Osteoblast (primary cell): ENCODE data around the gene CELSR2. TPM values are rescaled to one million over a fixed set of nuclear protein-coding genes. Genes with fewer than 3 reads are reported as not detected.
A peak's percentile ranks its signal among the peaks of the same experiment; 100 is the strongest.
"Not testable (repeated sequence)": the region's sequence is repeated elsewhere in the genome, so short reads cannot be mapped to it uniquely, and the experiment has no call there.

Experiments
- DNase-seq: peaks from one replicate; pipeline ENCODE4 v3.0.0; 2011; ENCODE audit warnings: low spot score, mixed read lengths; ENCODE audit not compliant: insufficient read length; ENCODE audit errors: missing footprints
- H2AFZ ChIP-seq: 2 replicates; pipeline ENCODE4 v1.6.0; 2011; ENCODE audit warnings: mild to moderate bottlenecking, low read length
- H3K27ac ChIP-seq: 2 replicates; pipeline ENCODE4 v1.5.1; 2011; ENCODE audit warnings: mild to moderate bottlenecking, low read depth, low read length, moderate library complexity
- H3K27me3 ChIP-seq: 2 replicates; pipeline ENCODE4 v1.6.0; 2012; ENCODE audit warnings: mild to moderate bottlenecking, control low read depth, inconsistent platforms, low read length, moderate library complexity; ENCODE audit not compliant: insufficient read depth
- H3K36me3 ChIP-seq: 2 replicates; pipeline ENCODE4 v1.5.1; 2011; ENCODE audit warnings: mild to moderate bottlenecking, low read length, control low read depth, moderate library complexity; ENCODE audit not compliant: insufficient read depth
- H3K4me1 ChIP-seq: 2 replicates; pipeline ENCODE4 v1.5.1; 2011; ENCODE audit warnings: mild to moderate bottlenecking, low read length, control low read depth, moderate library complexity; ENCODE audit not compliant: insufficient read depth
- H3K4me2 ChIP-seq: 2 replicates; pipeline ENCODE4 v1.6.0; 2011; ENCODE audit warnings: mild to moderate bottlenecking, low read length; ENCODE audit not compliant: insufficient read depth
- H3K4me3 ChIP-seq: fragments of 200-600 bp; sonication (generic); 3 replicates; pipeline ENCODE4 v1.5.1; 2012; ENCODE audit warnings: mild to moderate bottlenecking, low read length, inconsistent platforms; ENCODE audit not compliant: insufficient read depth
- H3K79me2 ChIP-seq: 2 replicates; pipeline ENCODE4 v1.6.0; 2012; ENCODE audit warnings: mild to moderate bottlenecking, low read length, control low read depth, inconsistent platforms; ENCODE audit not compliant: insufficient read depth
- H3K9me3 ChIP-seq: 2 replicates; pipeline ENCODE4 v1.5.1; 2011; ENCODE audit warnings: low read depth, low read length, control low read depth
- H4K20me1 ChIP-seq: 2 replicates; pipeline ENCODE4 v1.6.0; 2012; ENCODE audit warnings: mild to moderate bottlenecking, low read length, control low read depth; ENCODE audit not compliant: insufficient read depth
- CTCF ChIP-seq: IDR thresholded peaks from 2 replicates; pipeline ENCODE4 v1.5.1; 2011; ENCODE audit warnings: mild to moderate bottlenecking, low read depth, low read length, moderate library complexity; ENCODE audit errors: extremely low read depth
- total RNA-seq: library from RNA; depleted of rRNA; stranded (reverse); fragments of >200 nt; gene quantifications from 2 replicates; pipeline ENCODE4 v1.2.3, GENCODE V29; 2012

CELSR2 gene
- total RNA-seq, 1 donor: 1.4 TPM

GRCh38 chr1:109214695-109215623 is 34.4 kb upstream of the CELSR2 start:
- TF ChIP-seq CTCF: no peak
- peaks cover 14% of the 10 kb centered on the region for H3K36me3 ChIP-seq
- peaks cover 21% of the 10 kb centered on the region for H3K4me1 ChIP-seq
- peaks cover 30% of the 10 kb centered on the region for H4K20me1 ChIP-seq
- peak overlapping the region; percentile 99 for H2AFZ ChIP-seq
- no peaks in the 10 kb centered on the region for H3K27me3 ChIP-seq
- peak overlapping the region; percentile 85 for H3K4me2 ChIP-seq
- peaks cover 58% of the 10 kb centered on the region for H3K79me2 ChIP-seq
- H3K27ac ChIP-seq: peak overlapping the region; percentile 93
- peak; percentile 82 for DNase-seq
- no peaks in the 10 kb centered on the region for H3K9me3 ChIP-seq
- peak overlapping the region; percentile 99 for H3K4me3 ChIP-seq

- Histone ChIP-seq H3K36me3 (peaks cover 18% of the 10 kb centered on the region), H3K27me3 (no peaks in the 10 kb centered on the region), H3K4me2 (no peak overlapping the region), H3K79me2 (peaks cover 75% of the 10 kb centered on the region), H3K4me1 (peaks cover 21% of the 10 kb centered on the region), H3K4me3 (no peak overlapping the region), H3K27ac (peak overlapping the region; percentile 2), H4K20me1 (peaks cover 42% of the 10 kb centered on the region), H2AFZ (no peak overlapping the region), H3K9me3 (no peaks in the 10 kb centered on the region)
- DNase-seq: no peak
- no peak for TF ChIP-seq CTCF
Measured at GRCh38 chr1:109216662-109217061, 32.7 kb upstream of the CELSR2 start.

GRCh38 chr1:109218516-109218915 is 30.8 kb upstream of the CELSR2 start:
- peaks cover 19% of the 10 kb centered on the region for H3K4me1 ChIP-seq
- H4K20me1 ChIP-seq: peaks cover 49% of the 10 kb centered on the region
- no peaks in the 10 kb centered on the region for H3K9me3 ChIP-seq
- H2AFZ ChIP-seq: no peak overlapping the region
- H3K27me3 ChIP-seq: no peaks in the 10 kb centered on the region
- H3K4me3 ChIP-seq: no peak overlapping the region
- H3K36me3 ChIP-seq: peaks cover 18% of the 10 kb centered on the region
- H3K79me2 ChIP-seq: peaks cover 92% of the 10 kb centered on the region
- no peak for TF ChIP-seq CTCF
- H3K4me2 ChIP-seq: no peak overlapping the region
- DNase-seq: no peak
- no peak overlapping the region for H3K27ac ChIP-seq

GRCh38 chr1:109221201-109221600 is 28.1 kb upstream of the CELSR2 start:
- not testable (repeated sequence) for H3K27ac ChIP-seq, H3K9me3 ChIP-seq, DNase-seq, H3K4me1 ChIP-seq, H3K27me3 ChIP-seq, H3K4me3 ChIP-seq, H2AFZ ChIP-seq, H3K4me2 ChIP-seq
- Histone ChIP-seq H4K20me1 (peaks cover 55% of the 10 kb centered on the region), H3K79me2 (peaks cover 94% of the 10 kb centered on the region), H3K36me3 (peaks cover 28% of the 10 kb centered on the region)
